DMS 273 treated with DMSO at 0.1 percent for 48 hours (cell line): Measurements from ENCODE around the gene OR11H1.
"Not testable (repeated sequence)": the region's sequence is repeated elsewhere in the genome, so short reads cannot be mapped to it uniquely, and the experiment has no call there.

Experiments used
- DNase-seq: peaks from one replicate; lab custom pipeline; 2025; lab: John Stamatoyannopoulos, UW

Gene OR11H1

GRCh38 chr22:15527892-15528291 lies at the start of gene OR11H1:
Gene OR11H1 (plus strand): TSS chr22:15528192. CDS start chr22:15528192, 0 bp downstream.
- not testable (repeated sequence) for DNase-seq

DNA sequence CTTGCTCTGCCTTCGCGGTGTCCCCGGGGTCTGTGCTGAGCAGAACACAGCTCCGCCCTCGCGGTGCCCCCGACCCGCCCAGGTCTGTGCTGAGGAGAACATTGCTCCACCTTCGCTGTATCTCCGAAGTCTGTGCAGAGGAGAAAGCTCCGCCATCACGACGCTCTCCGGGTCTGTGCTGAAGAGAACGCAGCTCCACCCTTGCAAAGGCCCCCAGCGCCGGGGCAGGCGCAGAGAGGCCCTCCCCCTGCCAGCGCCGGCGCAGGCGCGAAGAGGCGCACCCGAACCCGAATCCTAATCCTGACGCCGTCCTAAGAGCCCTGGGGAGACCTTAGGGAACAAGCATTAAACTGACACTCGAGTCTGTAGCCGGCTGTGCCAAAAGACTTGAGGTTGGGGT lies 18.0 kb upstream of the OR11H1 start:
- DNase-seq: not testable (repeated sequence)

- DNase-seq: not testable (repeated sequence)
Measured at GRCh38 chr22:15515896-15516295, 12.1 kb upstream of the OR11H1 start.

DNA sequence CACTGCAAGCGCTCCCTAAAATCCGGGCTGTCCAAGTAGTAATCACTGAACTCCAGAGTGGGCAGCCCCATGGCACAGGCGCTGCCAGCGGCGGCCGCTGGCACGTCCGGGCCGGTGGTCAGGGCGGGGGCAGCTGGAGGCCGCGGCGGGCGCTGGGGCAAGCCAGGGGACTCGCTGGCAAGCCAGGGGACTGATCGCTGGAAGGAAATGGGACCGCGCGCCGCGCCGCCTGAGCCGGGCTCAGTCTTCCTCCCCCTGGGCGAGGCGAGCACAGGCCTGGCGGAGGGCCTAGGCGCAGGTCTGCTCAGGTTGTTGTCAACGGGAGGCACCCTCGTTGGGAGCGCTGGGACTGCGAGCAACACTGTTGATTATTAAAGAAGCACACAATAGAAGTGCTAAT lies 25.8 kb downstream of the OR11H1 start:
- not testable (repeated sequence) for DNase-seq

DNA sequence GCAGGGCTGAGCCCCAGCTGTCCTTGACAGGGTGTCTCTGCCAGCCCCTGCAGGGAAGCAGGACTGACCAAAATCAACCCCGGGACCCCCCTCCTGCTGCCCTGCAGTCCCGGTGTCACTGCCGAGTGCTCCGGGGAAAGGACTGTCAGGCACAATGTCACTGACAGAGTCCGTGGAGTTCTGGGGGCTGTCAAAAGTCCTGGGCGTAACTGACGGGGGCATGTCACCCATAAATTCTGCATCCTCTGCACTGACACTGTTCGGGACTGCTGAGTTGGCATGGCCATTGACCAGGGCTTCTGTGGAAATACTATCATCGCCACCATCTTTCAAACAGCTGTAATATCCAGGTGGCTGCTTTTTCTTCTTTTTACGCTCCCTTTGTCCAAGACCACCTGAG lies 35.5 kb downstream of the OR11H1 start:
- not testable (repeated sequence) for DNase-seq

DNA sequence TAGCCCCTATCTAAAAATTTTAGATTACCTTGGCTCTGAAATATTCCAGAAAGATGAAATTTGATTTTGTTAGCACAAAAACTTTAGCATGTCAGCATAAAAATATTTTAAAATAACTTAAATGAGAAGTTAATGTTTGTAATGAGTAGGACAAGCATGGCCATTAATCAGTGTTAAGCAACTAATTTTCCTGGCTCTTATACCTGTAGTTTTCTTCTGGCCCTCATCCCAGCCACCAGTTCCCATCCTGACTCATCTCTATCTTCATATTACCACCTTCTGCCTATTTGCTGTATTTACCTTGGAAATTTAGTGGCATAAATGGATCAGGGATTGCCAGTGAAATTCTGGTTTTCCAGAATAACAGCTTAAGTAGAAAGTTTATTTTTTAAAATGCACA lies 37.1 kb downstream of the OR11H1 start:
- DNase-seq: not testable (repeated sequence)
